ENCODE results near the gene SYMPK.

The SYMPK gene

DNA sequence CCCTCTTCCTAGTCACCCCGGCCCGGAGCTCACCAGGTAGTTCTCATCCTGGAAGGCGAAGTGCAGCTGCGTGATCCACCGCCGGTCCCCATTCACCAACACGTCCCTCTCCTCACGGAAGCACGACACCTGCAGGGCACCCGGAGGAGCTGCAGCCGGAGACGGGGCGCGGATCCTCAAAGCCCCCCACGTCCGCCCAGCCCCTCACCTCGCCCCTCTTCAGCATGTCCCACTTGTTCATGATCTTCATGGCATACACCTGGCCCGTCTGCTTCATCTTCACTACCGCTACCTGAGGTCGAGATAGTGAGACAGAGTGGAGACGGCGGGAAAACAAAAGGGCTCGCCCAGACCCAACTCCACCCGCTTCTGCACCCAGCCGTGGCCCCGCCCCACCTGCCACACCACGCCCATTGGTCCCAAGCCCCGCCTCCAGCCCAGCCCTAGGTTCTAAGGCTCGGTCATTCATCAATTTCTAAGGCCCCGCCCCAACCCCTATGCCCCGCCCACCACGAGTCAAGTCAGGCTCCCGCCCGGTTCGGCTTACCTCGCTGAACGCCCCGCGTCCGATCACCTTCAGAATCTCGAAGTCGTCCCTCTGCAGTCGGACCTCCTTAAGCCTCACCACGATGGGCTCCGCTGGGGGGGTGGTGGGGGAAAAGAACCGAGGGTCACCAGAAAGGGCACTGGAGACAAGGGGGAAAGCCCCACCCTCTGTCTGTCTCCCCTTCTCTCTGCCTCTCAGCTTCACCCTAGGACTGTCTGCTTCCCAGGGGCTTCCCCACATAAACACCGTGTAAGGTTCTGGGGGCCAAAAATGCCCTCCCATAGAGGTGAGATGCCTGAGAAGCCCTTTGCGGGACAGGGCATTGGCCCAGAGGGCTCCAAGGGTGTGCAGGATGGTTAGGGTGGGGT, 83.5 kb downstream of the SYMPK start:
- DNase-seq, result no peak

DNA sequence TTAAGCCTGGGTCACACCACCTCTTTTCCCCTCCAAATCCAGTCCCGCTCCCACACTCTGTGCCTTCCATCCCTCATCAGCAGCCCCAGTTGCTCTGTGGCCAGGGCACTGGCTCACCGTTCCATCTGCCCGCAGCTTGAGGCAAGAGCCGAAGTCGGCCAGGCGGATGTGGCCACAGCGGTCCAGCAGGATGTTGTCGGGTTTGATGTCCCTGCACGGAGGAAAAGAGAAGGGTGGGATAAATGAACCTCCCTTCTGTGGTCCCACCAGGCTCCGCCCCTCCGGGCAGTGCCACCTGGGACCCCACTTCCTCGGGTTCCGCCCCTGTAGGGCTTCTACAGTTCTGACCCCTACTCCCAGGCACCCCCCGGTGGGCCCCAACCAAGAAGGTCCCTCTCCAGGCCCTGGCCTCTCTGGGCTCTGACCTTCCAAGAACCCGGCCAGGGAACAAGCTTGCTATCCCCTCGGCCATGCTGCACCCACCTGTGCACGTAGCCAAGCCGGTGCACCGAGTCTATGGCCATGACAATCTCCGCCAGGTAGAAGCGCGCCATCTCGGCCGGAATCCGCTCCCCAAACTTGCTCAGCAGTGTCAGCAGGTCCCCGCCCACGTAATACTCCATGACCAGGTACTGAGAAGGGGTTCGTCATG, 84.8 kb downstream of the SYMPK start:
- no peak for DNase-seq

DNA sequence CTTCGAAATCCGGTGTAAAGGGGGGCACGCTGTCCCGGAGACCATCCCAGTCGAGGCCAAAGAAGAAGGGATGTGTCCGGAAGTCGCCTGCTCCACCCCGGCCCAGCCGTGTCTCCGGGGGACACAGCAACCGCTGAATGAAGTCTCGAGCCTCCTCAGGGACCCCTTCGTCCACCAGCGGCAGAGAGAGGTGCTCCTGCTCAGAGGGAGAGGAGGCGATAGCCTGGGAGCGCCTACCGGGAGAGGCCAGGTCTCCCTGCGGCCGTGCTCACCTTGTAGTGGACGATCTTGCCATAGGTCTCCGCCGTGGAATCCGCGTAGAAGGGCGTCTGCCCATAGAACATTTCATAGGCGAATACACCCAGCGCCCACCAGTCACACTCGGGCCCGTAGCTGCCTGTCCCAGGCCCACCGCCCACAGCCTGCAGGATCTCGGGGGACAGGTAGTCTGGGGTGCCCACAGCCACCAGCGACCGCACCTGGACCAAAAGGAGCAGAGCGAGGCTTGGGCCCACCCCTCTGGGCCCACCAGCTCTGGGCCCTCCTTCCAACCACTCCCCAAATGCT, 85.5 kb downstream of the SYMPK start:
- no peak for DNase-seq

DNA sequence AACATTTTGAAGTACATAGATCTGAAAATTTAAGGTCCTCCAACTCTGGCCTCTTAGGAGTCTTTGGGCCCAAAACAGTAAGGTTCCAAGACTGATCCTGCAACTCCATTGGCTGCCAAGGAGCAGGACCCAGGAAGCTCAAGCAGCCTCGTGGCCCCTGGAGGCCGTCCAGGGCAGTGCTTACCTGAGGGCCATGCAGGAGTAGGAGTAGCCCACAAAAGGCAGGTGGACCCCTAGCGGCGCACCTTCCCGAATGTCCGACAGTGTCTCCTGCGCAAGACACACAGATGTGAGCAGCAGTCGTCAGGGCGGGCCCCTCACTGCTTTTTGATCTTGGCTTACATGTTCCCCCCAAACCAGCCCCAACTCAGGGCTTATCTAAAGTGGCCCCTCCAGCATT, 88.2 kb downstream of the SYMPK start:
- DNase-seq, result no peak

DNA sequence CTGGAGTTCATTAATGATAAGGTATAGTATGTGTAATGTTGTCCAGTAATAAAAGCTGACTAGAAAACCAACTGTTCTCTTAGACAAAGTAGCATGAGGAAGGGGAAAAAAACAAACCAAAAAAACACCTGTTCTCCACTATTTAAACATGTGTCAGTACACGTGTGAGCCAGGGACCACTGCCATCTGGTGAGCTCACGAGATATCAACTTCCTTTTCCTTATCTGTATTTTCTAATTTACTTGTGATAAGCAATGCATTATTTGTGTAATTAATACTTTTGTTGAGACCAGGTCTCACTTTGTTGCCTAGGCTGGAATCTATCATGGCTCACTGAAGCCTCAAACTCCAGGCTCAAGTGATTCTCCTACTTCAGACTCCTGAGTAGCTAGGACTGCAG, 89.6 kb downstream of the SYMPK start:
- no peak for DNase-seq

DNA sequence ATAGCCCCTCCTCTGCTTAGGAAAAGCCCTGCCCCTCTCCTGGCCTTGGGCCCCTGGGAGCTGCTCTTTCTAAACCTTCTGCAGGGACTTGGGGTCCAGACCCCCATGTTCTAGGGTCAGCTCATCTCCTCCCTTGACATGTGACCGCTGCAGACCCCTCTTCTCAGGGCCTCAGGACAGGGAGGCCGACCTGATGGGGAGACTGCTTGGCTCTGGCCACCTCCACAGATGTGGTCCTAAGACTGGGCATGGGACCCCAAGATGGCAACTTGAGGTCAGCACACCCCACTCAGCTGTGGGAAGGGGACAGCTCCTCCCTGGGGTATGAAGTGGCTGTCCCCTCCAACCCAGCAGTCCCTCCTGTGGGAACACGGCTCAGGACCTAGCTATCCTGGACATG, 90.0 kb downstream of the SYMPK start:
- no peak for DNase-seq

DNA sequence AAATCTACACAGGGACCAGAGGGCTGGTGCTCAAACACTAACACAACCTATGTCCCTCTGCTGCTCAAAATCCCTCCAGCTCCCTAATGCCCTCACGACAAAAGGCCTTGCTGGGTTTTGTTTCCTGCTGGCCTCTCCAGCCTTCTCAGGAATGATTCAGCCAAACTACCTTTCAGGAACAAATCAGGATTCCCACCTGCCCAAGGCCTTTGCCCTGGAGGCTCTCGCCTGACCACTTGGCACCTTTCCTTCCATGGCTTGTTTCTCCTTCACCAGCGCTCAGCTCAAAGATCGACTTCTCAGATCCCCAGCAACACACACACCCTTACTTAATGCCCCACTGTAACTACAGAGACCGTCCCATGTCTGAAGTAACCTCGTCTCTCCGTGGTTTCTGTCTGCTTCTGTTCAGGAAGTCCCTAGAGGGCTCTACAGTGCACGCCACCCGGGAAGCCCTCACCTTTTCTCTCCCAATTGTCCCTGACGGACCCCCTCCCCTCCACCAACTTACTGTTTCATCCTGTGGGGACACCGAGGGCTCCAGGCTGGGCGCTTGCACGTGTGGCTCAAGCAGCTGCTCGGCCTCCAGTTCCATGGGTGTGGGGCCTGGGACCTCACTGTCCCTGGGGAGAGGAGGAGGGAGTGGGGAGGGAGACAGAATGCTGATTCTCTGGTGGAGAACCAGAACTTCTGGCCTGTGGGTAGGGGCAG, 90.7 kb downstream of the SYMPK start:
- DNase-seq, result no peak

DNA sequence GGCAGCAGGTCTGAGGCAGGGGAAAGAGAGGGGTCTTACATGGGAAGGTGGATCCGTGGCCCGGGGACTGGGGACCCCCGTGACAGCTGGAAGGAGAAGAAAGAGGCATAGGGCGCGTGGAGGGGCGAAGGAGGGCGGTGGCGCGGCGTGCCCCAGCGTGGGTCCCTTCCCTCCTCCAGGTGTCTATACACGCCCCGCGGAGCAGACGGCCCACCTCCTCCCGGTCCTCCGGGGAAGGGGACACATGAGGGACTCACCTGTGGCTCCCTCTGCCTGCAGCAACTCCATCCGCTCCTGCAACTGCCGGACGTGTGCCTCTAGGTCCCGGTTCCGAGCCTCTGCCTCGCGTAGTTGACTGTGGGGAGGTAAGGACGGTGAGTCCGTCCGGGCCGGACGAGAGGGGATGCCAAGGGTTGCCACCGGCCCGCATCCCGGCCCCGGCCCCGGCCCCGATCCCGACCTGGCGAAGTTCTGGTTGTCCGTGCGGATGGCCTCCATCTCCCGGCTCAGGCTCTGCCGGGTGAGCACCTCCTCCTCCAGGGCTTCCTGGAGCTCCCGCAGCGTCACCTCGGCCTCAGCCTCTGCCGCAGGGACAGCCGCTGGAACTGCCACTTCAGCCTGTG, 91.5 kb downstream of the SYMPK start:
- DNase-seq, result no peak

DNA sequence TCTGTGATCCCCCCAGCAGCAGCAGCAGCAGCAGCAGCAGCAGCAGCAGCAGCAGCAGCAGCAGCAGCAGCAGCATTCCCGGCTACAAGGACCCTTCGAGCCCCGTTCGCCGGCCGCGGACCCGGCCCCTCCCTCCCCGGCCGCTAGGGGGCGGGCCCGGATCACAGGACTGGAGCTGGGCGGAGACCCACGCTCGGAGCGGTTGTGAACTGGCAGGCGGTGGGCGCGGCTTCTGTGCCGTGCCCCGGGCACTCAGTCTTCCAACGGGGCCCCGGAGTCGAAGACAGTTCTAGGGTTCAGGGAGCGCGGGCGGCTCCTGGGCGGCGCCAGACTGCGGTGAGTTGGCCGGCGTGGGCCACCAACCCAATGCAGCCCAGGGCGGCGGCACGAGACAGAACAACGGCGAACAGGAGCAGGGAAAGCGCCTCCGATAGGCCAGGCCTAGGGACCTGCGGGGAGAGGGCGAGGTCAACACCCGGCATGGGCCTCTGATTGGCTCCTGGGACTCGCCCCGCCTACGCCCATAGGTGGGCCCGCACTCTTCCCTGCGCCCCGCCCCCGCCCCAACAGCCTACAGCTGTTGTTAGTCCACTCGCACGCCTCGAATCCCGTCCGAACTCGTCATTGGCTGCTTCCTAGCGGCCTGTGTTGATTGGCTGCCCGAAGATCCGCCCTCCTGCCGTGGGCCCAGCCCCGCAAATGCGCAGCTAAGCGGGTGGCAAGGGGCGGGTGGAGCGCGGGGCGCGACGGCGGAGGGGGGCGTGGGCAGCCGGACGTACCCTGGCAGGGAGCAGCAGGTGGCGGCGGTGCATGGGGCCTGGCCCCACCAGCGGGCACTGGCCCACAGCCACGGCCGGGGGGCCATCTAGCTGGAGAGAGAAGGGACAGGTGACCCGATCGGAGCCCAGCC, 92.5 kb downstream of the SYMPK start:
- peak; percentile 94 to 96 for DNase-seq

DNA sequence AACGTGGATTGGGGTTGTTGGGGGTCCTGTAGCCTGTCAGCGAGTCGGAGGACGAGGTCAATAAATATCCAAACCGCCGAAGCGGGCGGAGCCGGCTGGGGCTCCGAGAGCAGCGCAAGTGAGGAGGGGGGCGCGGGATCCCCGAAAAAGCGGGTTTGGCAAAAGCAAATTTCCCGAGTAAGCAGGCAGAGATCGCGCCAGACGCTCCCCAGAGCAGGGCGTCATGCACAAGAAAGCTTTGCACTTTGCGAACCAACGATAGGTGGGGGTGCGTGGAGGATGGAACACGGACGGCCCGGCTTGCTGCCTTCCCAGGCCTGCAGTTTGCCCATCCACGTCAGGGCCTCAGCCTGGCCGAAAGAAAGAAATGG, 93.1 kb downstream of the SYMPK start:
- peak in 1 of 2 experiments; percentile 55 for DNase-seq

DNA sequence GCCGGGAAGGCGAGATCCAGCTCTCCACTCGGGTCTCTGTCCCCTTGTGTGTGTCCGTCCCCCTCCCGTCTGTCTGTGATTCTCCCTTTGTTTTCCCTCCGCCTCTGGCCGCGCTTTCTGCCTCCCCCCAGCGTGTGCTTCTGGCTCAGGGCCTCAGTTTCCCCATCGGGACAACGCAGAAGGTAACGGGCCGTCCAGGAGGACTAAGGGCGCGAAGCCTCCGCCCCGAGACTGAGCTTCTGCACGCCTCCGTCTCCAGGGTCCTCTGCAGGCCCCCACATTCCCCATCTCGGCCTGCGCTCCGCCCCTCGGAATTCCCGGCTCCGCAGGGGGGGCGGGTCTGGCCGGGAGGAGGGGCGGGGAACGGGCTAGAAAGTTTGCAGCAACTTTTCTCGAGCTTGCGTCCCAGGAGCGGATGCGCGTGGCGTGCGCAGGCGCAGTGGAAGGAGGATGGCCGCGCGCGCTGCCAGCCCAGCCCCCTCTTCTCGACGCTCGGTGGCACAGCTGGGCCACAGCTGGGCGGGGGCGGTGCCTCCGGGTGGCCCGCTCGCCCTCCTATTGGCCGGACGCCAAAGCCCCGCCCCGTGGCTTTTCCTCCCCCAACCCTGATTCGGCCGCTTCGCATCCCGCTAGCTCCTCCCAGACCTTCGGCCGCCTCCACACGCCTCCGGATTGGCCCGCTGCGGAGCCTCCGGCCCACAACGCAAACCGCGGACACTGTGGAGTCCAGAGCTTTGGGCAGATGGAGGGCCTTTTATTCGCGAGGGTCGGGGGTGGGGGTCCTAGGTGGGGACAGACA, 93.8 kb downstream of the SYMPK start, which contains the start of gene SIX5:
Gene SIX5, minus strand, starts transcription at position 269 of the 799 bp plus-strand sequence. CDS start 408 bp downstream, outside the sequence.
- DNase-seq, result peak; percentile 90 to 92

DNA sequence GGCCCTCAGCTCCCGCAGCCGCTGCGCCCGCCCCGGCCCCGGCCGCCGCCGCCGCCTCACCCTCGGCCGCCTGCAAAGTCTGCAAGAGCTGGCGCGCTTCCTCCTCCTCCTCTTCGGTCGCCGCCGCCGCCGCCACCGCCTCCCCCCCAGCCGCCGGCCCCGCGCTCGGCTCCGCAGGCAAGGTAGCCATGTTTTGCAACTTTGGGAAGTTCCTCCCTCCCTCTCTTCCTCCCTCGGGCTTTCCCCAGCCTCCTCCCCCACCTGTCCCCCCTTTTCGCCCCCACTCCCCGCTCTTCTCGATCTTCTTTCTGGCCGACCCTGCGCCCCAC, 94.3 kb downstream of the SYMPK start:
- DNase-seq, result no peak

DNA sequence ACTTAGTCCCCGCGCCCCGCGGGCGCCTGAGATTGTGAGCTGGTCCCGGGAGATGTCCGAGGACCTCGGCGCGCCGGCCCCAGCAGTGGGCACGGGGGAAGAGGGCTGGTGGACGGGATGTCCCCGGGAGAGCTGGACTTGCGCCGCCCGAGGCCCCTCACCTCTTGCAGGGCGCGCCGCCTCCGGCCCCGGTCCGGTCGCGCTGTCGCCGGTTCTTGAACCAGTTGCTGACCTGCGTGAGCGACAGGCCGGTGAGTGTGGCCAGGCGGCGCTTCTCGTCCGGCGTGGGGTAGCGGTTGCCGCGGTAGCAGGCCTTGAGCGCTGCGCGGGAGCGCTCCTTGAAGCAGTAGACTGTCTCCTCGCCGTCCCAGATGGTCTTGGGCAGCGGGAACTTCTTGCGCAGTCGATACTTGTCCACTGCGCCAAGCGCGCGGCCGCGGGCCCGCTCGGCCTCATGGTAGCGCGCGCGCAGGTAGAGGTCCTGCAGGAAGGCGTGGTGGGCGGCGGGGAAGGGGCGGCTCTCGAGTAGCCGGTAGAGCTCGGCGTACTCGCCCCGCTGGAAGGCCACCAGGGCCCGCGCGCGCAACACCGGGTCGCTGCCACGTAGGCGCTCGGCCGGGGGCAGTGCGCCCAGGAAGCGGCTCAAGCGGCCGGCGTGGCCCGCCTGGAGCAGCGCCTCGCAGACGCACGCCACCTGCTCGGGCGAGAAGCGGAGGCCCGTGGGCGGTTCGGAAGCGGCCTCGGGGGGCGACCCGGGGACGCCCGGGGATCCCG, 94.9 kb downstream of the SYMPK start:
- peak; percentile 11 to 76 for DNase-seq

DNA sequence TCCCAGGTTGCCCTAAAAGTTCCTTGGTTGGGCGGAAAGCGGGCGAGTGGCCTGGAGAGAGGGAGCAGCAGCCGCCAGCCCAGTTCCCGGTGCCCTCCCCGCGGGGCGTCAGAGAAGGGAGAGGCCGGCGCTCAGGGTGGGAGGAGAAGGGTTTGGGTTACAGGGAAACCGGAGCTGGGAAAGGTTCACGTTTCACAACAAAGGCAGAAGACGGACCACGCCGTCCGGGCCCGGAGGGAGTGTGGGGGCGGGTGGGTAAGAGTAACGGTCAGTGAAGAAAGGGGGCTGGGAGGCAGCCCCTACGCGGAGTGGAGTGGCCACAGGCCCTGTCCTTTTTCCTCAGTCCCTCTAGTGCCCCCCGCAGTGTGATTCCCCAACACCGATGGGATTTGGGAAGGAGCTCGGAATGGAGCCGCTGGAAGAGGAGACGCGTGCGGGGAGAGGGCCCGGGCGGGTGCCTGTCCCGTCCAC, 95.5 kb downstream of the SYMPK start:
- peak; percentile 15 to 31 for DNase-seq

DNA sequence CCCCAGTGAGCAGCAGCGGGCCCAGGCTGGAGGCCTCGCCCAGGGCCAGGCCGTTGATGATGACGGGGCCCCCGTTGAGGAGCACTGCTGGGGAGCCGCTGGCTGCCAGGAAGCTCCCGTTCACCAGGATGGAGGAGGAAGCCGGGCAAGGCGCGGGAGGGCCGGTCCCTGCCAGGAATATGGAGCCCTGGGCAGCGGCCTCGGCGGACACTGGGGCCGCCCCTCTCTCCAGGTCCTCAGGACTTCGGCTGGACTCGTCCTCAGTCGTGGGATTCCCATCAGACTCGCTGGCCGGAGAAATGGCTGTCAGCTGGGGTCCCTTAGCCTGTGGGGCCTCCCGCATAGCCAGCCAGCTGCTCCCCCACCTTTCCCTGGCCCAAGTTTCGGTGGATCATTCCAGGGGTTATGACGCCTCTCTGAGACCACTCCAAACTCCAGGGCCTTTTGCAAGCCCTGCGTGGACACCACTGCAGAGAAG, 96.0 kb downstream of the SYMPK start:
- DNase-seq, result no peak

DNA sequence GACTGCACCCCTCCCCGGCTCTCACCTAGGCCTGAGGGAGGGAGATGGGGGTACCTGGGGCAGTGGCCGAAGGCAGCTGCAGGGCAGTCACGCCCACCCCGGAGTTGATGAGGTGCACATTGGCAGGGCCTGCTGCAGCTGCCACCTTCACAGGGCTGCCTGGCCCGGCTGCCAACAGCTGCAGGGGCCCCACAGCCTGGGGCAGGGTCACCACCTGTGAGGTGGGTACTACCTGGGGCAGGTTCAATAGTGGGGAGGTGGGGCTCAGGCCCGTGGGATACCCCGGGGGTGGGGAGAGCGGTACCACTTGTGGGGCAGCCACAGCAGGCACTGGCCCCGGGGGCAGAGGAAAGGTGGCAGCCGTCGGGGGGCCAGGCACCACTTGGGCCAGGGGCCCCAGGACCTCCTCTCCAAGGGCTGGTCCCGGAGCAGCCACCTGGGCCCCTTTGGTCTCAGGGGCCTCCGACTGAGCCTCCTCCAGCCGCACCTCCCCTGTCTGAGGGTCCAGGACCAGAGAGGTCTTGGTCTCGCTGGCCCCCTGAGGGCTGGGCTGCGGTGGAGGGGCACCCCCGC, 96.6 kb downstream of the SYMPK start:
- no peak for DNase-seq

DNA sequence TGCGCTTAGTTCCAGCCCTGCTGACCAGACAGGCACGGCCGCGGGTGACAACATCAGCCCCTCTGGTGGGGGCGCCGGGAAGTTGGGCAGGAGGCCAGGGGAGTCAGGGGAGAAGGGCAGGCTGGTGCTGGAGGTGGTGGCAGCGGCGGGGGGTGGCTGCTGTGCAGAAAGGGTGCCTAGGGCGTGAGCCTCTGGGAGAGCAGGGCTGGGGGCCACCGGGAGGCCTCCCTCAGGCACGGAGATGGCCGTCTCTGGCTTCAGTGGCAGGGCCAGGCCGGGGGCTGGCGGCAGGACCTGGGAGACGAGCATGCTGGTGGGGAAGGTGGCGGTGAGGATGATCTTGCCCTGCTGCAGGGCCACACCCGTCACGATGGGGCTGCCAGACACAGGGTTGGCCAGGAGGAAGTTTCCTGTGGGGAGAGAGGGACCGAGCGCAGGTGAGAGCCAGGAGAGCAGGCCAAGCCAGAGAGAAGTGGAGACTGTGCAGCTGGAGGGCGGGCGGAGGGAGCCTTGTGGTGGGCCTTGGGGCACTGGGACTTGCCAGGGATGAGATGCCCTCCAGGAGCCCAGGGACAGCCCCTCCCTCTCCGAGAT, 97.1 kb downstream of the SYMPK start:
- no peak for DNase-seq
